CMK (cell line): Measurements from ENCODE around the gene ACTR3.
"Not testable (repeated sequence)": the region's sequence is repeated elsewhere in the genome, so short reads cannot be mapped to it uniquely, and the experiment has no call there.

Source experiments
- DNase-seq: peaks from one replicate; pipeline ENCODE4 v3.0.0-alpha.2; 2010; ENCODE audit warnings: low read depth

The ACTR3 gene

DNA sequence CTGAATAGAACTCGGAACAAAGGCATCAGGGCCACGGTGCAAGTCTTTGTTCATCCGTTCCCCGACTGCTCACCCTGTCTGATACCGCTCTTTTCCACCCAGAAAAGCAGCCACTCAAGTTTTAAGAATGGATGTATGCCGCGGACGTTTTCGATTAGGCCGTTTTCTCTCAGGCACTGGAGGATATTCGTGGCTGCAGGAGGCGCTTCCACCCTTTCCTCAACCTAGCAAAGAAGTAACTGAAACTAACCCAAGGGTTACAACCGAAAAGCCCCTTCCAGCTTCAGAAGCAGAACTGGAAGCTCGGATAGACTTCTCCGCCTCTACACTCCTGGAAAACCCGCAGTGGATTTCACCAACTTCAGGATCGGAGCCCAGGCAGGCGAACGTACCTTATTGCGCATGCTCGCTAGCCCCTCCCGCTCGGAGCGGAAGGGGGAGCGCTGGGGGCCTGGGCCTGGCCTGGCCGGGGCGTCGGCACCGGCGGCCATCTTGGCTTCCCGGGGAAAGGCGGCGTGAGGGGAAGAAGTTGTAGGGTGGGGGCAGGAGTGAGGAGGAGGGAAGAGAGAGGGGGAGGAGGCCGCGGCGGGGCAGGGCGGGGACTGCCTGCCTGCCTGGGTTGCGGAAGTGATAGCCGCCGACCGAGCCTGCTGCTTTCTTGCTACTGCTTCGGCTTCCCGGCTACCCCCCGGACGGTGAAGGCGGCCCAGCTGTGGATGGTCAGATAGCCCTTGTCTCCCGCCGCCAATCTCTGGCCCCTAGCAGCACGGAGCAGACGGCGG, at the start of gene ACTR3:
Gene ACTR3, plus strand, starts transcription at position 619 of the 782 bp plus-strand sequence. CDS start 191 bp downstream, outside the sequence.
- peak; percentile 94 for DNase-seq

- DNase-seq = no peak
Observed at GRCh38 chr2:113840518-113840917, 49.4 kb upstream of the ACTR3 start.

DNA sequence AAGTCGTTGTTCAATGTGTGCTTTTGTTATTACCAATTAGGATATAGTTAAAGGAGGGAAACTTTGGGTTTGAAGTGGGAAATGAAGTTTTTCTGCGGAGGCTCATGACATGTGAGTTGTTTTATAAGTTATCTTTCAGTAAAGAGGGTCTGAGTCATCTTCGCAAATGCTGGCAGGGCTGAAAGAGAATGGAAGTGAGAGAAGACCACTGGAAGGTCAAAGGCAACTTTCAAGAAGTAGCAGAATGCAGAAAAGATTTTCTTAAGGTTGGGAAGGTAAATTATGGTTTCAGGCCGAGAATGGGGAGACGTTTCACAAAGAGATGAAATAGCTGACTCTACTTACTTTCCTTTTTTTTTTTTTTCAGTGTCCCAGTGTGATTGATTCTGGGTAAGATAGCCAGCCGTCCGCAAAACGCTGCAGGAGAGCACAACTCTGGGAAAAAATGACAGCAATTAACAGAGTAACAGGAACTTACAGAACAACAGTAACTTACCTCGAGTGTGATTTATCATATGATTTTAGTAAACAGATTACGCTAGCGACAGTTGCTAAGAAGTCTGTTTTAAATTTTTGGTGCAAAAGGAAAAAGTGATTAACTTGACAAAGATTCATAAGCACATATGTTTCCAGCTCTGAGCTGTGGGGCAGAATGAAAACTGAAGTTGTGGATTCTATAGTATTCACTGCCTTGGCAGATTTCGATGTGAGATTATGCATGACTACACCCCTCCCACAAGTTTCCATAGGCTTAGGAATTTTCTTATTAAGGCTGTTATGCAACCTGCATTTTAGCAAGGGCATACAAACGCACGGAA, 46.8 kb upstream of the ACTR3 start:
- DNase-seq = no peak

- DNase-seq = not testable (repeated sequence)
Observed at GRCh38 chr2:113843737-113844050, 46.2 kb upstream of the ACTR3 start.

- DNase-seq = no peak
Observed at GRCh38 chr2:113845261-113845660, 44.6 kb upstream of the ACTR3 start.

DNA sequence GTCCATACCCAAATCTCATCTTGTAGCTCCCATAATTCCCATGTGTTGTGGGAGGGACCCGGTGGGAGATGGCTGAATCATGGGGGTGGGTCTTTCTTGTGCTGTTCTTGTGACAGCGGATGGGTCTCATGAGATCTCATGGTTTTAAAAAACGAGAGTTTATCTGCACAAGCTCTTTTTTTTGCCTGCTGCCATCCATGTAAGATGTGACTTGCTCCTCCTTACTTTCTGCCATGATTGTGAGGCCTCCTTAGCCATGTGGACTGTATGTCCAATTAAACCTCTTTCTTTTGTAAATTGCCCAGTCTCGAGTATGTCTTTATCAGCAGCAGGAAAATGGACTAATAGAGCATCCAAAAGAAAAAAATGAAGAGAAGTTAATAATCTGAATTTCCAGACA, 44.1 kb upstream of the ACTR3 start:
- not testable (repeated sequence) for DNase-seq

DNA sequence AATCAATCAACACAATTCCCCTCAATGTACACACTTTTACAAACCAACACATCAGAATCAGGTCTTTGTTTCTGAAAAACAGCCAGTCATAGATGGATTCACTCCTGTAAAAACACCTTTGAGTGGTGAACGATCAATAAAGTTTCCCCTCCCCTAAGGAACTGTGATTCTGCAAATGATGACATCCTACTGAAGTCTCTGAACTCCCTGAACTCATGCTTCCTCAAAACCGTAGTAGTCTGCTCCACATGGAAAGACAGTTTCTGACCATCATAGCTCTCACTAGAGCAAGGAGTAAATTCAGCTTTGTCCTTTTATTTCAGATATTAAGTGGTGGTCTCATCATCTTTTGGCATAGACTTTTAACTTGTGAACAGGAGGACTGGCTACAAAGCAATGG, 43.5 kb upstream of the ACTR3 start:
- DNase-seq = no peak

DNA sequence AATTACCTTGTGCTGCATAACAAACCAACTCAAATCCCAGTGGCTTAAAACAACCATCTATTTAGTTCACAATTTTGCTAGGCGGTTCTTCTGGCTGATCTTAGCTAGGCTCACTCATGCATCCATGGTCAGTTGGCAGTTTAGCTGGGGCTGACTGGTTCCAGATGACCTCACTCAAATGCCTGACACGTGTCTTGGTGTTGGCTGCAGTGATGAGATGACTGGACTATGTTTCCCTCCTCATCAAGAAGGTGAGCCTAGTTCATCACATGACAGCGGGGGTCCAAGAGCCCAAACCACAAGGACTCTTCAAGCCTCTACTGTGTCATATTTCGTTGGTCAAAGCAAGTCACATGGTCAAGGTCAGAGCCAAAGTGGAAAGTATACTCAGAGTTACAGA, 42.7 kb upstream of the ACTR3 start:
- DNase-seq = no peak

- no peak for DNase-seq
Observed at GRCh38 chr2:113848758-113849415, 41.0 kb upstream of the ACTR3 start.

- no peak for DNase-seq
Observed at GRCh38 chr2:113850687-113851086, 39.2 kb upstream of the ACTR3 start.

DNA sequence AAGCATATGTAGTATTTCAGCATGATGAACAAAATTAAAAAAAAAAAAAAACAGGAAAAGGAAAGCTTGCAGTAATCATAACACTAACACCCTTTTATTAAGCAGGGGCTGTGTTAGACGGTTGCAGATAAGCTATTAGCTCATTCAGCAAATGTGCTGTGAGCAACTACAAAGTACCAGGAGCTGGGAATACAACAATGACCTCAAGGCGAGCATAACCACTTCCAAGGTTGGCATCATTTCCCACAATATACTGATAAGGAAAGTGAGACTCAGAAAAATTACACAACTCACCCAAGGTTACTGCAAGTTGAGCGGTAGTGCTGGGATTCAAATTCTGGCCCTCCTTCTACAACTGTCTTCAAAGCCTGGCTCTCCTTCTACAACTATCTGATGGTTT, 38.2 kb upstream of the ACTR3 start:
- no peak for DNase-seq

DNA sequence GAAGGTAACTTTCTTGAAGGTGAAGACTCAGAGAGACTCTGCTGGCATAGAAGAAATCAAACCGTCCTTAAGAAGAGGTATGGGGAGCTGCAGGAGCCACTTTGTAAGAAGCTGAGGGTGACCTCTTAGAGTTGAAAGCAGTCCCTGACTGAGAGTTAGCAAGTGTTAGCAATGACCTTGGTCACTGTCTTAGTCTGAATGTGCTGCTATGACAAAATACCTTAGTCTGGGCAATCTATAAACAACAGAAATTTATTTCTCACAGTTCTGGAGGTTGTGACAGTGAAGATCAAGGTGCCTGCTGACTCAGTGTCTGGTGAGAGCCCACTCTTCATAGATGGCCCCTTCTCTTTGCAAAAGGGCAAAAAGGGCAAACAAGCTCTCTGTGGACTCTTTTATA, 35.7 kb upstream of the ACTR3 start:
- no peak for DNase-seq

DNA sequence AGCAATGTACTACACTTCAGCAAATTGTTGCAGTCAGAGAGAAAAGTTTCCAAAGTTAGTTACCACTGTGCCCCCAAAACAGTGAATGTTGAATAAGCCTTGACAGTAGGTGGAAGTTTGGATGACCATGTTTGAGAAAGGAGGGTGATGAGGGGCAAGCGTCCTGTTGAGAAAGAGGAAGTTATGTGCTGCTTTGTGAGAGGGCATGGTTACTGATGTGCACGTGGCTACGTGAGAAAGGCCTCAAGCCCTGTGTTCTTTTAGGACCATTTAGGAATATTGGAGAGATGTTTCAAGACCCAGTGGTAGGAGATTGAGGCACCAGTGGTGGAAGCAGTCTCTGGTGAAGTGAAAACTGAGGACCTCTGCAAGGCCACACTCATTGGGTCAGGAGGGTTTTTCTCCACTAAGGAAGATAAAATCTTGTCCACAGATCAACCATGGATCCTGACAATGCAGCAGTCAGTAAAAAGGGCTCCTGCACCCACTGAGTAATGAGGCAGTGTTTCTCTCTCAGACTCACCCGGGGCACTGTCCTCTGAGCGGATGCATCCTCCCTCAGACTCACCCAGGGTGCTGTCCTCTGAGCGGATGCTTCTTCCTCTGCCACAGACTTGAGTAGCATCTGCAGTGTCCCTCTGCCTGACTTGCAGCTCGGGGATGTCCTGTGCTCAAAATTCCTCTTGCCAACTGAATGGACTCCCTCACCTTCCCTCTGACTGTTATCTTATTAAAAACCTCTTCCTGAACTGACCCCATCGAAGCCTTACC, 34.7 kb upstream of the ACTR3 start:
- no peak for DNase-seq

DNA sequence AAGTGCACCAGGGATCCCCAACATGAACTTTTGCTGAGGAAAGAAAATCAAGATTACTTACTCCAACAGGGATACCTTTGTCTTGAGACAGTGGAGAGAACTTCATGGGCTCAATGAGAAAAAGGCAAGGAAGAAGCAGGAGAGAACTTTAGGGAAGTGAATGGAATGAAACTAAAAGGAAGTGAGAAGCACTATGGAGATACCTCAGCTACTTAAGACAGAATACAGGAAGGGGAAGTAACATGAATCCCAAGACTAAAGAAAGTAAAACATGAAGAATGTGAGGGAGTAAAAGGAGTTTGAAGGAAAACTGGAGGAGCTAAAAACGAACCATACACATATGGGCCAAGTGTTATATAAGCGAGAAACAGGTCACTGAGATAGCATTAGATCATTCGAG, 32.4 kb upstream of the ACTR3 start:
- no peak for DNase-seq

- DNase-seq = no peak
Observed at GRCh38 chr2:113858764-113859163, 31.1 kb upstream of the ACTR3 start.

DNA sequence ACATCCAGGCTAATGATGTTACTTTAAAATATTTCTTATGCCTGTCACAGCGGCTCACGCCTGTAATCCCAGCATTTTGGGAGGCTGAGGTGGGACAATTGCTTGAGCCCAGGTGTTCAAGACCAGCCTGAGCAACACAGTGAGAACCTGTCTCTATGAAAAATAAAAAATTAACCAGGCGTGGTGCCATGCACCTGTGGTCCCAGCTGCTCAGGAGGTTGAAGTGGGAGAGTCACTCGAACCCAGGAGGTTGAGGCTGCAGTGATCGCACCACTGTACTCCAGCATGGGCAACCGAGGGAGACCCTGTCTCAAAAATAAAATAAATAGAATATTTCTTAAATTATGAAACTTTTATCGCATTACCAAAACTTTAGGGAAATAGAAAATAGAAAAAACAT, 28.1 kb upstream of the ACTR3 start:
- no peak for DNase-seq

DNA sequence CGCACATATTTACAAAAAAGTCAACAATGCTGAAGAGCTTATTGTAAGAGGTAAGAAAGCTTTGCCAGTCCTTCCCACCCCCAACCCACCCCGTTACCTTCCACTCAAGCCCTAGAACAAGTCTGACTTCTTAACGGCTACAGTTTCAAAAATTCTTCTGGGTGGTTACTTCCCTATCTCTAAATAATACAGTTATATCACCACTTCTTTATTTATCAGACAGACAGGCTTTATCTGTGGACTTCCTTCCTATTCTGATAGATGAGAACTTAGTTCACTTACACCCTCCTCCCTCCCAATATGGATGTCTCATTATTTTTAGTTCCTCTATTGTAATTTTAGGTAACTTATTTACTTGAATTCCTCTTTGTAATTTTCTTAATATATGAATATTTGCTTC, 26.7 kb upstream of the ACTR3 start:
- DNase-seq = peak; percentile 31

GRCh38 chr2:113867571-113867970, 22.3 kb upstream of the ACTR3 start:
- DNase-seq = no peak

DNA sequence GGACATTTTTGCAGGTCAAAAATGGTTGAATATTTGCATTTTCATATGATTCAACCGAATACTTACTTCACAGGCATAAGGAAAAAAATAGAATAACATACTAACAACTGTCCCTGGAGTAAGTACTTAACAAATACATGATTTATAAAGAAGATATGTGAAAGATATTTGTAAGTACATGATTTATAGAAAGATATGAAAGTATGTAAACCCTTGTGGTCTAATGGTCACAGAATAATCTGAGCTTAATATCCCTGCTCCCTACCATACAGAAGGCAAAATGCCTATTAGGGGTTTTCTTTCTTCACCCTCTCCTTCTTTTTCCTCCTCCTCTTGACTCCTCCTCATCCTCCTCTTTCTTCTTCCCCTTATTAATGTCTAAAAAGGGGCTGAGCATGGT, 20.6 kb upstream of the ACTR3 start:
- no peak for DNase-seq

DNA sequence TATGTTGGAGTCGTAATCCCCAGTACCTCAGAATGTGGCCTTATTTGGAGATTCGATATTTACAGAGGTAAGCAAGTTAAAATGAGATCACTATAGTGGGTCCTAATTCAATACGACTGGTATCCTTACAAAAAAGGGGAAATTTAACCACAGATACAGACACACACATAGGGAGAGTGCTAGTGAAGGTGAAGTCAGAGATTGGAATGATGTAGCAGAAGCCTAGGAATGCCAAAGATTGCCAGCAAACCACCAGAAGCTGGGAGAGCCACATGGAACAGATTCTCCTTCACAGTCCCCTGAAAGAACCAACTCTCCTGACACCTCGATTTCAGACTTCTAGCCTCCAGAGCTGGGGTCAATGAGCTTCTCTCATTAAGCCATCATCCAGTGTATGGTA, 17.7 kb upstream of the ACTR3 start:
- DNase-seq = no peak

DNA sequence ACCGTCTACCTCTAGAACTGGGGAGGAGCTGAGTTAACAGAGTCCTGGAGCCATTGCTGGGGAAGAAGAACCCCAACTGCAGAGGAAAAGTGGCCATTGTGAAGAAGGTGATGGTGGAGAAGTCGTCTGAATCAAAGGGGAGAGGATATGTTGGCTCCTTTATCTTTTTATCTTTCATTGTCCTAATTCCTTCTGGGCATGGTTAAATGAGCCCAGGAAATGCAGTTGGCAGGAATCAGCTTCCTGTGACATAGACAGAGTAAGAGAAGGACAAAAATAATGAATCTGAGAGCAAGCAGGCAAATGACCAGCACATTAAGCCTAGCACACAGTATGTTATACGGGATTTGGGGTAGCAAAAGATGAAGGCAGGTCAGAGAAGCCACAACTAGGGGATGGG, 16.0 kb upstream of the ACTR3 start:
- DNase-seq = no peak

DNA sequence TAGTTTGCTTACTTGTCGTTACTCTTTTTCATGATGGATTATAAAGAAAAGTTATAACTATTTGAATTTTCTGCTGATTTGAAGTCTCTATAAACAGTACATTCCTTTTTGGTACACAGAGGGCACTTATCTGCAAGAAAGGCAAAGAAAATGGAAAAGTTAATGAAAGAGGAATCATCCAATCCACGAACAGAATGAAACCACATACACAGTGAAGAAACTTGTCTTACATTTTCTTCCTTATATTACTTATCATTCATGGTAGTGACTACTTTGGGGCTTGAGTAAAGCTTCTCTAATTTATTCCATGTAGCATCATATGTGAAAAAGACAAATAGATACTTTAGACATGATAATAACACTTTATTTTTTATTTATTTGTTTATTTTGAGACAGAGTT, 14.8 kb upstream of the ACTR3 start:
- DNase-seq = no peak
